SH-SY5Y (cell line): ENCODE measurements around the gene NTSR1.

Experiments
- GATA2 ChIP-seq: IDR thresholded peaks from 2 replicates; pipeline ENCODE4 v1.6.1; 2011; ENCODE audit warnings: mild to moderate bottlenecking, low read depth, low read length
- GATA3 ChIP-seq: IDR thresholded peaks from 2 replicates; pipeline ENCODE4 v1.6.1; 2011; ENCODE audit warnings: low read depth, mild to moderate bottlenecking, low read length, moderate library complexity

NTSR1 gene

DNA sequence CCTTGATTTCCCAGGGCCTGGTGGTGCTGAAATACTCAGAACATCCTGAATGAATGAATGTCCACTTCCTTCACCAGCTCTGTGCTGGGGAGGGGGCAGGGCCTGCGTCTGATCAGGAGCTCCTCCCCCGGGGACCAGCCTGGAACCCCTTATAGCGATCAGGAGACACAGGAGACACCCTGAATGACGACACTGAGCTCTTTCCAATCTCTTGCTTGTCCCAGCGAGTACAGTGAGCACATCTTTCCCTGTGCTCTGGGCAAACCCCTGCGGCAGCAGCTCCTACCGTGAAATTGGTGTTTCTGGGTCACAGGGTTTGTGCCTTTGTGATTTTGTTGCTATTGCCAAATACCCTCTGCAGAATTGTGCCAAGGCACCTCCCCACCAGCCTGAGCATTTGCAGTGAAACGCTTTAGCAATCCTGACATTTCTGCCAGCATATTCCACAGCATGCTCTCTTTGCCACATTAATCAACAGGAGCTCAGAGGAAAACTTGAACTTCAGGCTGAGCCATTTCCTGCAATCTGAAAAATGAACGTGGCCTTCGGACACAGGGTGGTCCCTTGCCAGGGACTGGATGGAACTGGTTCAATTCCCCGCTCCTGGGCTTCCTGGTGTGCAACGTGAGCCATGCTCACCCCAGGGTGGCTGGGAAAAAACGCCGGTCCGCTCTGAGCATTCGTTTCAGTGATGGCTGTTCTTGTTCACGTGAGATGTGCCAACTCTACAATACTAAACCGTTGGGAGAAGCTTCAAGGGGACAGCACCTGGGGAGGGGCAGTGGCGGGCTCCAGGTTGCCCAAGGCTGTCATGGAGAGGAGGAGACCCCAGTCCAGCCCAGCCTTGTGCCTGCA is 64.6 kb downstream of the NTSR1 start:
- no peak for TF ChIP-seq GATA2
- no peak for TF ChIP-seq GATA3

DNA sequence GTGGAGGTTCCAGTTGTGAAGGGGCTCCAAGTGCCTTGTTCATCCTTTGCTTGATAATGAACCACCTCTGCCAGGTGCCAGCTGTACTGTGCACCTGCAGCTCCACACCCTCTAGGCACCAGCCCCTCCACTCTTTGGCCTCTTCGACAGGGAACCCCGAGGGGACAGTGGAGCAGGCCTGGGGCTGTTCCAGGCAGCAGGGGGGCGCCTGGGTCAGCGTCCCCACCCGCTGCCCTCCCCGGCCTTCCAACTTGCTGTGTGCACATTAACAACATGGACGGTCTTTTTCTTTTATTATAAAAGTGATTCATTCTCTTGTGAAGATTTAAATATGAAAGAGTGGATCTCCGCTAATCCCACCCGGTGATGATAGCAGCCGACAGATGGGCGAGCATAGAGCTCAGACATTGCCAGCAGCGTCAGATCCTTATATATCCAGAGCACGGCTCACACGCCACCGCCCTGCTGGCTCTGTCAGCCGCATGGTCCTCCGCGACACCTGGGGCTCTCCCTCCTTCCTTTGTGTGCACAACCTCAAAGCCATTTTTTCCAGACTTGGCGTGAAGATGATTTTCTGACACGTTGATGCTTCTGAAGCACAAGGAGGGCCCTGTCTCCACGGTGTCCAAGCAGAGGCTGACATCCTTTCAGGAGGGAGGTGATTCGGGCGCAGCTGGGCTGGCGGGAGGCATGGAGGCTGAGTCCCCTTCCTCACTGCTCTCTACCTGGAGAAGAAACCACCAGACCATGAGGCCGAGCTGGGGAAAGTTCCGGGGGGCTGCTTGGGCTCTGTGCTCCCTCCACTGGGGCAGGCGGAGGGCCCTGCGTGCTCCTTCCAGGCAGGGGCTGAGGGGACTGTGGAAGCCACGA is 65.4 kb downstream of the NTSR1 start:
- TF ChIP-seq GATA2 (no peak), GATA3 (no peak)

DNA sequence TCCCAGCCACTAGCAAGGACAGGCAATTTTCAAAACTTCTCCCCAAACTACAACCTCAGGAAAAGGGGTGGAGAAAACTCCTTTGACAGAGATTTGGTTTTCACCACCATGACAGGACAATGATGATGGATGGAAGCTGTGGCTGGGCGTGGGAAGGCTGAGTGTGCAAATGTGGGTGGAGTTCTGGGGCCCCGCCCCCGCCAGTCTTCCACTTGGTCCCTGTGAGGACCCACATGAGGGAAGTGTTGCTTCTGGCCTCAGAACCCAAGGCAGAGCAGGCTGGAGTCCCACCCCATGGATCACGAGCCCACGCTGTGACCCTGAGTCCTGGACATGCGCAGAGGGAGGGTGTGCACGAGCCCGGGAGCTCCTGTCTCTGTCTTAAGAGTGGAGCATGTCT is 66.1 kb downstream of the NTSR1 start:
- TF ChIP-seq GATA2 (no peak), GATA3 (no peak)

DNA sequence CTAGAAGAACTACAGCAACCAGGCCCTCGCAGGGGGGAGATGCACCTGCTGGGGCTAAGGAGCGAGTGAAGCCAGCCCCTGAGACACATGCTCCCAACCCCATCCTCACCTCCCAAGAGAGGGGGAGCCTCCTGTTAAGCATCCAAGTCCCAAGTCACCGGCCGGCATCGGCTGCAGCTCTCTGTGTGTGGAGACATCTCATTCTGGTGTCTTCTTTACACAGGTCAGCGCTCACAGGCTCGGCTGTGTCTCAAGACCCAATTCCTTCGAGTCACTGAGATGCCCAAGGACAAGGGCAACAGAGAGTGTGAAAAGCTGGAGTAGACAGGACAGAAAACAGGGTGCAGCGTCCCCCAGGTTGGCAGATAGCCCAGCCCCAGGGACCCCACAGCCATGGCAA is 66.6 kb downstream of the NTSR1 start:
- TF ChIP-seq GATA2 (no peak), GATA3 (no peak)

DNA sequence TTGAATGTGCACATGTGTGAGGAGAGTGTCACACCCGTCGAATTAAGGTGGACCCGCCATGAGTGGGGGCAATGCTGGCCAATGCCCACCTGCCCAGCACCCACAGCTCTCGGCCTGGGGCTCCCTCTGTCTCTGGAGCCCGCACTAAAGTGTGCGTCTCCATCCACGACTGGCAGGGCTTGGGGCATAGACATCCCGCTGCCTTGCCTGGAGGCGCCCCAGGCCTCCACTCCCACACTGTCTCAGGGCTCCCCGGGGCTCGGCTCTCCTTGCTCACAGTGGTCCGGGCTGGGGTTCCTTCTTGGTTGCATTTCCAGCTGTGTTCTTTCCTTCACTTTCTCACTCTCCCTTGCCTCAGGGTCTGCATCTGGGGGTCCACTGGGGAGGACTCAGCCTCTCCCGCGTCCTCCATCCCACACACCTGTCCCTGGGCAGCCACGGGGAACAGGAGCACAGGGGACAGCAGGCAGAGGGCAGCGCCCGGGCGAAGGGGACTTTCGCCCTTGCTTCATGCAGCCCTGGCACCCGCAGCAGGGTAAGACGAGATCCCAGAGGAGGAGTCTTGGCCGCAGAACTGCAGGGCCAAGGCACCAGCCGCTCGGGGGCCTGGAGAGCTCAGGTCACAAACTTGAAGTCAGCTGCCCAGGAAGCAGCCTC is 67.5 kb downstream of the NTSR1 start:
- no peak for TF ChIP-seq GATA3
- no peak for TF ChIP-seq GATA2

DNA sequence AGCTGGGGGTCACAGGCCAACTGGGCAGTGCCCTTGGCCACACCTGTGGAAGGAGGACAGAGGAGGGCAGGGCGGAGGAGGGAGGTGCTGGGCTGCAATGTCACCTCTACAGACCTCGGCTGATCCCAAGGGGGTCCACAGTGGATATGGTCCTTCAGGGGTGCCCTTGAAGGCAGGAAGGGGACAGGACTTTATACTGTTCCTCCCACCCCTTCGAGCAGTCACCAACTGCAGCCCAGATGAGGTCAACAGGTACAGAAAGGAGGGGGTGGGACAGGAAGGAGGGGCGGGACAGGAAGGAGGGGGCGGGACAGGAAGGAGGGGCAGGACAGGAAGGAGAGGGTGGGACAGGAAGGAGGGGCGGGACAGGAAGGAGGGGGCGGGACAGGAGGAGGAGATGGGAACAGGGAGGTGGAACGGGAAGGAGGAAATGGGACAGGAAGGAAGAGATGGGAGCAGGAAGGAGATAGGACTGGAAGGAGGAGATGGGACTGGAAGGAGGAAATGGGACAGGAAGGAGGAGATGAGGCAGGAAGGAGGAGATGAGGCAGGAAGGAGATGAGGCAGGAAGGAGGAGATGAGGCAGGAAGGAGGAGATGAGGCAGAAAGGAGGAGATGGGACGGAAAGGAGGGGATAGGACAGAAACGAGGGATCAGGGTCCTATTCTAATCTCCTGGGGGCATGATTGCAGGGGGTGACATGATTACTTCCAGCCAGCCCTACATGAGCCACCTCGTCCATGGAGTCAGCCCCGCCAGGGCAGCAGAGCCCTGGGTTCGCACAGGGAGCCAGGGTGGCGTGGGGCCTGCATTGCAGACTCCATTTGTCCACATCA is 68.3 kb downstream of the NTSR1 start:
- TF ChIP-seq GATA3 (no peak), GATA2 (no peak)

DNA sequence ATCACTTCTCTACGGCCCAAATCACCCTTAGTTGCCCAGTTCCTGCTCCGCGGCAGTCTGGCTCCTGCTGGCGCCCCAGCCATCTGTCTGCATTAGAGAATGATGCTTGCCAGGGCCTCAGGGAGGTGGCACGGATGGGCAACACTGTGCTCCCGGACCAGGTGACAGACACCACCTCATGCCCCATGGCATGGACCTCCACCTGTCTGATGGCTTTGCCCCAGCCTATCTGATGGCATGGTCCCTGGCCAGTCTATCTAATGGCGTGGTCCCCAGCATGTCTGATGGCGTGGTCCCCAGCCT is 68.8 kb downstream of the NTSR1 start:
- TF ChIP-seq GATA3 (no peak), GATA2 (no peak)

DNA sequence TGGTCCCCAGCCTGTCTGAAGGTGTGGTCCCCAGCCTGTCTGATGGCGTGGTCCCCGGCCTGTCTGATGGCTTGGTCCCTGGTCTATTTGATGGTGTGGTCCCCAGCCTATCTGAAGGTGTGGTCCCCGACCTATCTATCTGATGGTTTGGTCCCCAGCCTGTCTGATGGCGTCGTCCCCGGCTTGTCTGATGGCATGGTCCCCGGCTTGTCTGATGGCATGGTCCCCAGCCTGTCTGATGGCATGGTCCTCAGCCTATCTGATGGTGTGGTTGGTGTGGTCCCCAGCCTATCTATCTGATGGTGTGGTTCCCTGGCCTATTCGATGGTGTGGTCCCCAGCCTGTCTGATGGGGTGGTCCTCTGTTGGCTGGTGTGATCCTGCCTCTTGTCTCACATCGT is 69.4 kb downstream of the NTSR1 start:
- TF ChIP-seq GATA2, result no peak

DNA sequence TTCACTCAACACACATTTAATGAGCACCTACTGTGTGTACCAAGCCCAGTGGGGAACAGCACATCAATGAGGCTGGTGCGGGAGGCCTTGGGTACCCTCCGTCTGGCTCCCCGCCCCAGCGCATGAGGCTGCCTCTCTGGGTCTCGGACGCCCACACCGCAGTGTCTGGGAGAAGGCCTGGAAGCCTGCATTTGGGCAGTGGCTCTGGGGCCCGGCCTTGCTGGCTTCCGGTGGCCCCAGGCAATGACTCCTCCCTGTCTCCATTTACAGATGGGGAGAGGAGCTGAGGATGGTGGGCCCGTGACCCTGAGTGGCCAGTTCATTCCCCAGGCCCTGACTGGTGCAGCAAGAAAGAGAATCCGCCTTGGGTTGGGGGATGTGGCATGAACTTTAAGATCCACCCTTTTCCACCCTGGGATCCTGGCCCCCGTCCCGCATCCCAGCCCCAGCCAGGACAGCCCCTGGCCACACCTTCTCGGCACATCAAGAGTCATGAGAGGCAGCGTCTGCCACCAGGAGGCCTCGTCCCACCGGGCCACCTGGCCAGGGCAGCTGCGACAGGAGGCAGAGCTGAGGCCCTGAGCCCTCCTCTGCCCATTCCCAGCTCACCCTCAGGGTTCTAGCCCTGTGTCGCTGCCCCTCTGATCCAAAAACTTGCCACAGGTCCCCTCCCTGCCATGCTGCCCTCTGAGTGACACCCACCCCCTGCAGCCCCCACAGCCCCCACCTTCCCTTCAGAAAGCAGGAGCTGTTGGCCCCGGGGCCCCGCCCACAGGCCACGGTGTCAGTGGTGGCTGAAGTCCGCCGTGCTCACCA is 70.2 kb downstream of the NTSR1 start:
- TF ChIP-seq GATA3 (no peak), GATA2 (no peak)

DNA sequence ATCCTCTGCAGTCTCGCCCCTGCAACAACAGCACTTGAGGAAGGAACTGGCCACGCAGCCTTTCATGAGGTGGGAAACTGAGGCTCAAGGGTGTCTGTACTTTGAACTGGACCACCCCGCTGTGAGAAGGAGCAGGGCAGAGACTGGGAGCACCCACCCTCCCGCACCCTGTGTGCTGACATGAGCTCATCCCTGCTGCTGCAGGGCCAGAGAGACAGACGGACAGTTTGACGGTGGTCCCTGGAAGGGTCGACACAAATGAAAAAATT is 70.7 kb downstream of the NTSR1 start:
- TF ChIP-seq GATA2, result no peak
- TF ChIP-seq GATA3, result no peak

DNA sequence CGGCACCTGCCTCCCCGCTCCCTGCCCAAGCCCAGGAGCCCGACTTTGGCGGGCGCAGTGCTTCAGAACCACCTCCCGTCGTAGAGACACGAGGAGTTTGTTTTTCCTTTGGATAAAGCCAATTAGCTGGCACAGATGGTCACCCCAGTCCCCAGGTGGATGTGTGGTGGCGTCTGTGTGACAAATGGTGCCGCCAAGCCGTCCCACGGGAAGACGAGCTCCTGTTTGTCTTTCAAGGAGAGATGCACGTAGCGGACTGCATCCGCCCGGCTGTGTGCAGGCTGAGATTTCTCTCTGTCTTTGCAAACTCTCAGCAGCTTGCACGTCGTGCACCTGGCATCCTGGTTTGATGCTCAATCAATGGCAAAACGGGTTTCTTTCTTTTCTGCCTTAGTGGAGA is 71.6 kb downstream of the NTSR1 start:
- TF ChIP-seq GATA2, result no peak
- TF ChIP-seq GATA3, result no peak

DNA sequence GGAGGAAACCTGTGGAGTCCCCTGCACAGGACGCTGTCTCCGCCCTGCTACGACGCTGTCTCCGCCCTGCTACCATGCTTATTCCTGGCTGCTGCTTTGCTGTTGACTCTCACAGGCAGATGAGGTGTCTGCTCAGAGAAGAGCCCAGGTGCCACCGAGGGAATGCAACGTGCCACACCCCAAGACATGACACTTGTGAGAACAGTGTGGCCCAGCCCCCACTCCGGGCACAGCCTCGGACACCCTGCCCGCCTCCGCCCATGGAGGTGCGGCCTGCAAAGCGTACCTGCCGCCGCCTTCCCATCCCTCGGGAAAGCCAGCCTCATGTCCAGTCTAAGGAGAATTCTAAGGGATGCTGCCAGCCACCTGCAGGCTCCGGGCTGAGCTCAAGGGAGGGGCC is 72.1 kb downstream of the NTSR1 start:
- no peak for TF ChIP-seq GATA3
- TF ChIP-seq GATA2, result no peak

DNA sequence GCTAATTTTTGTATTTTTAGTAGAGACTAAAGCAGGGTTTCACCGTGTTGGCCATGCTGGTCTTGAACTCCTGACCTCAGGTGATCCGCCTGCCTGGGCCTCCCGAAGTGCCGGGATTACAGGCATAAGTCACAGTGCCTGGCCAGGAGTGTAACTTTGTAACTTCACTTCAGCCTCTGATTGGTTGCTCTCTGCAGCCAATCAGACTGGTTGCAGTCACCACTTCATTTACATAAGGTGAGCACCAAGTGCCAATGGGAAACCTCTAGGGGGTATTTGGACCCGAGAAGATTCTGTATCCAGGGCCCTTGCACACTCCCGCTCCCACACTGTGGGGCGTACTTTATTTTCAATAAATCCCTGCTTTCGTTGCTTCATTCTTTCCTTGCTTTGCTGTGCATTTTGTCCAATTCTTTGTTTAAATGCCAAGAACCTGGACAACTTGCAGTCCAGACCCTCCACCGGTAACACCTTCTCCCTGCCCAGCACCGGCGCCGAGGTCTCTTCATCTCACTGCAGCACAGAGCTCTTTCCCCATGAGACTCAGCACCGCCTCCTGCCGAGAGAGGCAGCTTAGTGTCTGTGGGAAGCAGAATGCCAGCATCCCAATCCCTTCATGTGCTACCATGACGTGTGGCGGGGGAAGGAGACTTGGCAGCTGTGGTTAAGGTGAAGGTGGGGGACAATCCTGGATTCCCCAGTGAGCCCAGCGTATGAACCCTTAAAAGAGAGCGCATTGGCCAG is 73.7 kb downstream of the NTSR1 start:
- TF ChIP-seq GATA2 (no peak), GATA3 (no peak)

DNA sequence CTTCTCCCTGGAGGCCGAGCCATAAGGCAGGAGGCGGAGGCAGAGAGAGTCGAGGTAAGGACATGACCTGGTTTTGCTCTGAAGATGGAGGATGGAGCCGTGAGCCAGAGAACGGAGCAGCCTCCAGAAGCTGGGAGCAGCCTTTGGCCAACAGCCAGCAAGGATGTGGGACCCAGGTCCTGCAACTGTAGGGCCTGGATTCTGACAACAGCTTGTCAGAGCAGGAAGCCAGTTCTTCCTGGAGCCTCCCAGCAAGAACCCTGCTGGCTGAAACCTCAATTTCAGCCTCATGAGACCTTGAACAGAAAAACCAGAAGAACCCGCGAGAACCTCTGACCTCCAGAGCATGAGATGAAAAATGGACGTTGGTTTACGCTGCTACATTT is 74.2 kb downstream of the NTSR1 start:
- TF ChIP-seq GATA3 (no peak), GATA2 (no peak)

DNA sequence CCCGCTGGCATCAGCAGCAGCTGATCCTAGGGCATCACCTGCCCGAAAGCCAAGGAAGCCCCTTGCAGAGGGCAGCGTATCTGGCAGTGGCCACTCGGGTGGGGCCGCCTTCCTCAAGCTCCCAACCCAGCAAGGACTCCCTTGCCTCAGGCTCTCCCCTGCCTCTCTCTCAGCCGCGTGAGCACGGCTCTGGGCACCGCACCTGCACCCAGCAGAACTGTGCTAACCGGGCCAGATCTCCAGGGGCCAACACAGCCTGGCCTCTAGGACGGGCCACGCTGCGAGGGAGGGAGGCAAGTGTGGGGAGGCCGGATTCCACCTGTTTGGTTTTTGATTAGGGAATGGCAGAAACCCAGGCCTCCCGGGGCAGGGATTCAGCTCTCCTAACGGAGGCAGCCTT is 75.9 kb downstream of the NTSR1 start:
- TF ChIP-seq GATA2 (no peak), GATA3 (no peak)
